Heart left ventricle (tissue), 16 donors: ENCODE data around the gene SLC44A1. TPM values are rescaled to one million over a fixed set of nuclear protein-coding genes. Genes with fewer than 3 reads are reported as not detected.
A peak's percentile ranks its signal among the peaks of the same experiment; 100 is the strongest.

Source experiments
- ATAC-seq, 4 donors: fragments of 200-7000 bp; cut with Tn5 transposase; one replicate each; pipeline ENCODE4 v1.9.1; 2020 to 2022; ENCODE audit warnings: moderate library complexity in 4 of 4, mild to moderate bottlenecking in 3 of 4, moderate number of reproducible peaks in 1 of 4
- DNase-seq, 5 donors: peaks; one replicate each; pipeline ENCODE4 v3.0.0-alpha.2; 2020
- H3K27ac ChIP-seq, 12 donors: fragments of 200-600 bp; sonication (generic) in 4 of 12; one replicate each; pipeline versions ENCODE4 v1.5.0 to v1.8.0; 2016 to 2022; ENCODE audit warnings: mild to moderate bottlenecking in 2 of 12
- H3K27me3 ChIP-seq, 9 donors: fragments of 200-600 bp; sonication (generic) in 2 of 9; one replicate each; pipeline versions ENCODE4 v1.5.1 to v1.8.0; 2016 to 2022; ENCODE audit warnings: mild to moderate bottlenecking in 3 of 9
- H3K36me3 ChIP-seq, 9 donors: fragments of 200-600 bp; sonication (generic) in 2 of 9; one replicate each; pipeline versions ENCODE4 v1.5.0 to v1.8.0; 2018 to 2022; ENCODE audit warnings: mild to moderate bottlenecking in 2 of 9
- H3K4me1 ChIP-seq, 12 donors: fragments of 200-600 bp; sonication (generic) in 4 of 12; one replicate each; pipeline versions ENCODE4 v1.5.0 to v1.8.0; 2016 to 2022; ENCODE audit warnings: mild to moderate bottlenecking in 3 of 12
- H3K4me3 ChIP-seq, 12 donors: fragments of 200-600 bp; sonication (generic) in 4 of 12; one replicate each; pipeline versions ENCODE4 v1.5.0 to v1.8.0; 2017 to 2022; ENCODE audit warnings: mild to moderate bottlenecking in 9 of 12, moderate library complexity in 4 of 12
- H3K9me3 ChIP-seq, 12 donors: fragments of 200-600 bp; sonication (generic) in 4 of 12; one replicate each; pipeline versions ENCODE4 v1.5.0 to v1.8.0; 2016 to 2022; ENCODE audit warnings: mild to moderate bottlenecking in 1 of 12
- CTCF ChIP-seq, 12 donors: fragments of 200-600 bp; sonication (generic) in 4 of 12; IDR thresholded peaks; one replicate each; pipeline versions ENCODE4 v1.5.0 to v1.8.0; 2018 to 2022; ENCODE audit warnings: antibody characterized with exemption in 12 of 12, mild to moderate bottlenecking in 5 of 12
- POLR2A ChIP-seq, 2 donors: fragments of 450-650 bp; IDR thresholded peaks; one replicate each; pipeline ENCODE4 v1.6.1; 2017; ENCODE audit warnings: antibody characterized with exemption in 2 of 2, mild to moderate bottlenecking in 2 of 2, moderate library complexity in 2 of 2
- WGBS, 4 donors: extraction: QIAGEN DNeasy Blood & Tissue Kit in 2 of 4; methylation state at CpG; one replicate each; pipeline versions ENCODE4 v1.1.5 to v1.1.7; 2013 to 2018; 5-methylcytosine and 5-hydroxymethylcytosine counted together
- intact Hi-C, 10 donors: fragments of 100-400 bp; cut with DNase I; formaldehyde crosslinking; loops; one replicate each; pipeline versions ENCODE4 v1.11.1 to v1.14.2; 2022
- polyA plus RNA-seq, 2 donors: library from polyadenylated mRNA; stranded (reverse); fragments of 200-250 nt; gene quantifications; one replicate each; pipeline ENCODE4 v1.2.3, GENCODE V29; 2013
- total RNA-seq, 9 donors: library from RNA; depleted of rRNA in 2 of 9; stranded (reverse); fragments of >200 nt in 2 of 9; fragmentation: NEBNext Ultra II Directional in 3 of 9; extraction: Animal tissue kit (Norgen Biotek cat#: 25700) in 3 of 9; gene quantifications; one replicate each; pipeline versions ENCODE4 v1.1.0 to v1.2.4, GENCODE V29; 2016 to 2023
- donor health status: ischemic (EF 13 %, LVEDD 7.1; RV severe dilation, severe dysfunction).
- donor health status: healthy with polysubstance abuse.
- donor health status: DM: no; HTN: yes; CAD: no.
- donor health status: DM: no; HTN: no; CAD: no.
- donor health status: ischemic (EF 25% LVEDD 6.9; RV normal size, moderate dysfunction).
- donor health status: ischemic (EF 25% LVEDD 5.7; RV mildly dilated, moderate dysfunction).
- donor health status: healthy.
- donor health status: DM: yes; HTN: yes; CAD: no.
- donor health status: ischemic (EF 35%, LVEDD 5.7; RV mildly dilated, moderate dysfunction).
- donor health status: nonischemic (EF 11% LVEDD 7.7; RV severe dilation, severe dysfunction).
- donor health status: DM: yes; HTN: yes; CAD: no.
- donor health status: PGD.
- donor health status: ischemic (EF 29% LVEDD 5.4; RV normal size, mild dysfunction).
- donor health status: nonischemic (EF 23%, LVEDD 6.1; RV moderate dilation, normal function).

Gene SLC44A1
- total and polyA plus RNA-seq, 11 donors, result 5.1 to 29.4 (median 21.3) TPM

- Histone ChIP-seq H3K9me3 (no peaks in the 10 kb centered on the region), H3K27me3 (no peaks in the 10 kb centered on the region), H3K4me3 (no peak overlapping the region), H3K4me1 (no peaks in the 10 kb centered on the region), H3K27ac (no peak overlapping the region), H3K36me3 (peaks cover 0 to 8% (median 0%) of the 10 kb centered on the region in 9 donors)
- DNase-seq (no peak), ATAC-seq (no peak)
- intact Hi-C loops, result no loop called here
- 95 to 96% (median 95%) methylated on average over 3 of the region's 3 CpGs for WGBS, 4 donors
- TF ChIP-seq POLR2A (IDR thresholded peaks at IDR 0.05) (no peak), CTCF (IDR thresholded peaks at IDR 0.05) (no peak)
Measured at GRCh38 chr9:105320568-105320967, 76.1 kb downstream of the SLC44A1 start.

- Histone ChIP-seq H3K27me3 (no peaks in the 10 kb centered on the region), H3K4me3 (no peak overlapping the region), H3K36me3 (no peaks in the 10 kb centered on the region), H3K9me3 (no peaks in the 10 kb centered on the region), H3K27ac (no peak overlapping the region), H3K4me1 (peaks cover 0 to 11% (median 3%) of the 10 kb centered on the region in 12 donors)
- no peak for DNase-seq
- TF ChIP-seq POLR2A (IDR thresholded peaks at IDR 0.05), result no peak
- no peak for TF ChIP-seq CTCF (IDR thresholded peaks at IDR 0.05)
- intact Hi-C loops, result no loop called here
- 80 to 86% (median 82%) methylated on average over 3 of the region's 3 CpGs for WGBS, 4 donors
- ATAC-seq, result no peak
Measured at GRCh38 chr9:105328296-105328695, 83.8 kb downstream of the SLC44A1 start.

GRCh38 chr9:105328872-105329718 is 84.6 kb downstream of the SLC44A1 start:
- Histone ChIP-seq H3K9me3 (no peaks in the 10 kb centered on the region), H3K36me3 (no peaks in the 10 kb centered on the region), H3K27ac (no peak overlapping the region), H3K27me3 (no peaks in the 10 kb centered on the region), H3K4me1 (peaks cover 0 to 11% (median 3%) of the 10 kb centered on the region in 12 donors), H3K4me3 (peak overlapping the region in 3 of 12 donors; percentile 4 to 21 (median 11))
- ATAC-seq (peak in 1 of 4 donors; percentile 29), DNase-seq (no peak)
- intact Hi-C loops, result no loop called here
- WGBS, 4 donors, result 85 to 91% (median 88%) methylated on average over 12 of the region's 12 CpGs
- TF ChIP-seq CTCF (IDR thresholded peaks at IDR 0.05) (no peak), POLR2A (IDR thresholded peaks at IDR 0.05) (no peak)

GRCh38 chr9:105329719-105330062 is 85.2 kb downstream of the SLC44A1 start:
- Histone ChIP-seq H3K27me3 (no peaks in the 10 kb centered on the region), H3K9me3 (no peaks in the 10 kb centered on the region), H3K27ac (no peak overlapping the region), H3K4me3 (no peak overlapping the region), H3K36me3 (no peaks in the 10 kb centered on the region), H3K4me1 (peaks cover 0 to 11% (median 3%) of the 10 kb centered on the region in 12 donors)
- intact Hi-C loops, result no loop called here
- no peak for ATAC-seq
- no peak for DNase-seq
- no peak for TF ChIP-seq POLR2A (IDR thresholded peaks at IDR 0.05)
- TF ChIP-seq CTCF (IDR thresholded peaks at IDR 0.05), result no peak
- WGBS, 4 donors, result 84 to 94% (median 90%) methylated on average over 1 of the region's 1 CpG
